Type B pancreatic cell (in vitro differentiated cells): ENCODE data around the gene PISD. TPM values are rescaled to one million over a fixed set of nuclear protein-coding genes. Genes with fewer than 3 reads are reported as not detected.
A peak's percentile ranks its signal among the peaks of the same experiment; 100 is the strongest.

Source experiments
- DNase-seq: peaks from one replicate; pipeline ENCODE4 v3.0.0; 2021; ENCODE audit warnings: mixed read lengths; ENCODE audit not compliant: unreplicated experiment; ENCODE audit errors: extremely low spot score
- H3K27ac Mint-ChIP-seq: 2 replicates; pipeline ENCODE4 v1.8.0; 2021; ENCODE audit warnings: mild to moderate bottlenecking, mixed read lengths
- H3K27me3 Mint-ChIP-seq: 2 replicates; pipeline ENCODE4 v1.8.0; 2021; ENCODE audit warnings: mixed read lengths
- H3K36me3 Mint-ChIP-seq: 2 replicates; pipeline ENCODE4 v1.8.0; 2021; ENCODE audit warnings: mixed read lengths
- H3K4me1 Mint-ChIP-seq: one replicate; pipeline ENCODE4 v1.8.0; 2021; ENCODE audit warnings: mixed read lengths; ENCODE audit not compliant: unreplicated experiment
- H3K4me3 Mint-ChIP-seq: 2 replicates; pipeline ENCODE4 v1.8.0; 2021; ENCODE audit warnings: mild to moderate bottlenecking, mixed read lengths
- H3K9me3 Mint-ChIP-seq: 2 replicates; pipeline ENCODE4 v1.8.0; 2021; ENCODE audit warnings: mixed read lengths
- CTCF ChIP-seq: fragments of 200-600 bp; sonication (generic); conservative IDR thresholded peaks from 2 replicates; pipeline ENCODE4 v1.5.0; 2021; ENCODE audit warnings: antibody characterized with exemption, mild to moderate bottlenecking
- total RNA-seq: library from RNA; stranded (reverse); gene quantifications from 2 replicates; pipeline ENCODE4 v1.2.1, GENCODE V29; 2021; ENCODE audit warnings: low replicate concordance

PISD gene
- total RNA-seq, 1 donor from 2014 or later: 39.5 TPM

DNA sequence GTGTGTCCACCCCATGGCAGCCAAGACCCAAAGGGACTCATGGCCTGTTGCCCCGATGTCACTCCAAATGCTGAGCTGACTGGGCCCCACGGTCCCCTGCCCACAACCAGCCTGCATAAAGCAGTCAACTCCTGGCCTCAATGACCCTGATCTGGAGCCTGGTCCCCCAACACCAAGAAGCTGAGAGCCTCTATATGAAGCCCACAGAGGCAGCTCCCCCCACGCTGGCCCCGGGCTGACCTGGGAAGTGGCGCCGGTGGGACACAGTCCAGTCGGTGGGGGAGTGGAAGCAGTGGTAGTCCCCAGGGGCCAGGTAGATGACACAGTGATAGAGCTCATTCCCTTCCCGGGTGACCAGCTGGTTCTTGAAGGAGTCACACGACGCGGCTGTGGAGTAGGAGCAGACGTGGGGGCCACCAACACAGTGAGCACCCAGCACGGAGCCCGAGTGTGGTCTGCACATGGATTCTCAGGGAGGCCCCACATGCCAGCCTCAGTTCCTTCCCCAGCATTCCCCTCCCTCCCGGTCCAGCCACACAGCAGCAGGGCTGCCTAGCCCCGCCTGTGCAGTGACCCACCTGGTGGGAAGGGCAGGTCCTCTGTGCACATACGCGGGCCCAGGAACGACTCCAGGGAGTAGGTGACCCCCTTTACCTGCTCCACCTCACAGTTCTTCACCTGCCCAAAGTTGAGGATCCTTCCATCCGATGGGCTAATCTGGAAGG lies 41.1 kb downstream of the PISD start:
- Mint-ChIP-seq H3K4me3 (no peak overlapping the region), H3K4me1 (peaks cover 15% of the 10 kb centered on the region), H3K27me3 (no peaks in the 10 kb centered on the region), H3K36me3 (peaks cover 3% of the 10 kb centered on the region), H3K27ac (no peak overlapping the region), H3K9me3 (no peaks in the 10 kb centered on the region)
- no peak for TF ChIP-seq CTCF
- no peak for DNase-seq

- TF ChIP-seq CTCF: no peak
- Mint-ChIP-seq H3K4me1 (peaks cover 14% of the 10 kb centered on the region), H3K4me3 (no peak overlapping the region), H3K27me3 (no peaks in the 10 kb centered on the region), H3K27ac (peak overlapping the region; percentile 68), H3K36me3 (peaks cover 3% of the 10 kb centered on the region), H3K9me3 (no peaks in the 10 kb centered on the region)
- no peak for DNase-seq
Measured at GRCh38 chr22:31619611-31620300, 42.3 kb downstream of the PISD start.

- Mint-ChIP-seq H3K36me3 (peaks cover 3% of the 10 kb centered on the region), H3K27me3 (no peaks in the 10 kb centered on the region), H3K4me1 (peaks cover 12% of the 10 kb centered on the region), H3K9me3 (no peaks in the 10 kb centered on the region), H3K27ac (peak overlapping the region; percentile 68), H3K4me3 (no peak overlapping the region)
- peak; percentile 20 for TF ChIP-seq CTCF
- no peak for DNase-seq
Measured at GRCh38 chr22:31618471-31619176, 43.4 kb downstream of the PISD start.

- no peak overlapping the region for H3K27ac Mint-ChIP-seq
Measured at GRCh38 chr22:31618057-31618456, 44.0 kb downstream of the PISD start.

More at GRCh38 chr22:31618057-31618456, 44.0 kb downstream of the PISD start:
- H3K9me3 Mint-ChIP-seq: no peaks in the 10 kb centered on the region
- no peaks in the 10 kb centered on the region for H3K27me3 Mint-ChIP-seq
- H3K4me1 Mint-ChIP-seq: peaks cover 12% of the 10 kb centered on the region
- H3K36me3 Mint-ChIP-seq: peaks cover 3% of the 10 kb centered on the region
- H3K4me3 Mint-ChIP-seq: no peak overlapping the region
- TF ChIP-seq CTCF: no peak
- DNase-seq: no peak
